WERI-Rb-1 (cell line): Measurements from ENCODE around the gene ZNF134.
A peak's percentile ranks its signal among the peaks of the same experiment; 100 is the strongest.

ENCODE experiments used
- DNase-seq: peaks from one replicate; pipeline ENCODE4 v3.0.0-alpha.2; 2020
- H3K27ac ChIP-seq: fragments of 250-450 bp; sonication (Bioruptor Pico); 2 replicates; pipeline ENCODE4 v1.5.1; 2020; ENCODE audit warnings: mild to moderate bottlenecking, moderate library complexity
- H3K27me3 ChIP-seq: fragments of 250-450 bp; sonication (Bioruptor Pico); 2 replicates; pipeline ENCODE4 v1.5.1; 2021; ENCODE audit warnings: mild to moderate bottlenecking, low read depth, moderate library complexity; ENCODE audit not compliant: insufficient read depth, severe bottlenecking
- H3K36me3 ChIP-seq: fragments of 250-450 bp; sonication (Bioruptor Pico); 2 replicates; pipeline ENCODE4 v1.5.1; 2020; ENCODE audit warnings: mild to moderate bottlenecking, moderate library complexity
- H3K4me3 ChIP-seq: 2 replicates; pipeline ENCODE4 v1.5.1; 2011; ENCODE audit warnings: low read depth, mild to moderate bottlenecking, control low read depth, low read length
- H3K9me3 ChIP-seq: fragments of 250-450 bp; sonication (Bioruptor Pico); 2 replicates; pipeline ENCODE4 v1.5.1; 2021; ENCODE audit warnings: mild to moderate bottlenecking, moderate library complexity; ENCODE audit not compliant: severe bottlenecking
- TF ChIP-seq, protein P1 (sequence below): IDR thresholded peaks from 2 replicates; pipeline ENCODE4 v1.5.1; 2011; ENCODE audit warnings: low read depth, mild to moderate bottlenecking, control low read depth, inconsistent platforms, low read length

ZNF134 gene

DNA sequence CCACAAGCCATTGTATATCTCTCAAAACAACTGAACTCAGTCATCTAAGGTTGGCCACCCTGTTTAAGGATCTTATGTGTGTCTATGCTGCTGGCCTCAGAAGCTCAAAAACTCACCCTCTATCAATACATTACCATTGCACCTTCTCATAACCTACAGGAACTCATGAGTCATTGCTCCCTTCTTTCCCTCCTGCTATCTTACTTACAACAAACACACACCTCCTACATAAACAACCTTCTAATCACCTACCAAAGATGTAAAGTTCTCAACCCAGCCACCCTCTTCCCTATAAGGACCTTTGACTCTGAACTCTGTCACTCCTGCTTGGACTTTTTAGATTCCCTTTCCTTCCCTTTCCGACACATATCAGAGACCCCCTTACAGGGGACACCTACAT, 41.4 kb downstream of the ZNF134 start:
- no peaks in the 10 kb centered on the region for H3K27me3 ChIP-seq
- no peaks in the 10 kb centered on the region for H3K9me3 ChIP-seq
- TF ChIP-seq, protein P1, sequence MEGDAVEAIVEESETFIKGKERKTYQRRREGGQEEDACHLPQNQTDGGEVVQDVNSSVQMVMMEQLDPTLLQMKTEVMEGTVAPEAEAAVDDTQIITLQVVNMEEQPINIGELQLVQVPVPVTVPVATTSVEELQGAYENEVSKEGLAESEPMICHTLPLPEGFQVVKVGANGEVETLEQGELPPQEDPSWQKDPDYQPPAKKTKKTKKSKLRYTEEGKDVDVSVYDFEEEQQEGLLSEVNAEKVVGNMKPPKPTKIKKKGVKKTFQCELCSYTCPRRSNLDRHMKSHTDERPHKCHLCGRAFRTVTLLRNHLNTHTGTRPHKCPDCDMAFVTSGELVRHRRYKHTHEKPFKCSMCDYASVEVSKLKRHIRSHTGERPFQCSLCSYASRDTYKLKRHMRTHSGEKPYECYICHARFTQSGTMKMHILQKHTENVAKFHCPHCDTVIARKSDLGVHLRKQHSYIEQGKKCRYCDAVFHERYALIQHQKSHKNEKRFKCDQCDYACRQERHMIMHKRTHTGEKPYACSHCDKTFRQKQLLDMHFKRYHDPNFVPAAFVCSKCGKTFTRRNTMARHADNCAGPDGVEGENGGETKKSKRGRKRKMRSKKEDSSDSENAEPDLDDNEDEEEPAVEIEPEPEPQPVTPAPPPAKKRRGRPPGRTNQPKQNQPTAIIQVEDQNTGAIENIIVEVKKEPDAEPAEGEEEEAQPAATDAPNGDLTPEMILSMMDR, result no peak
- DNase-seq, result no peak
- no peaks in the 10 kb centered on the region for H3K36me3 ChIP-seq
- no peak overlapping the region for H3K27ac ChIP-seq
- H3K4me3 ChIP-seq, result no peak overlapping the region

DNA sequence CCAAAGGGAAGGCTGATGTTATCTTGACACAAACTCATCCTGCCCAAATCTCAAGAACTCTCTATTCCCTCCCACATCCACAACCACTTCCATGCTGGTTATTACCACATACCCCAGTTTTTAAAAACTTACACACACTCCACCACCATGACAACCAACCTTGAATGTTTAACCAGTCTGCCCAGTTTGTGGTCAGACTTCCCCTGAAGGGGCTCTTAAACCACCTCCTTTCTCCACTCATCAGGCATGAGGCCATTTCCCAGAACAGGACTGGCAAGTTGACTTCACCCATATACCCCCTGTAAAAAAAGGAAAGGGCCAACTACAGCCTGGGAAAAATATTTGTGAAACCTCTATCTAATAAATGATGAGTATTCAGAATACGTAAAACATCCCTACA, 42.3 kb downstream of the ZNF134 start:
- DNase-seq, result no peak
- Histone ChIP-seq H3K4me3 (no peak overlapping the region), H3K27ac (no peak overlapping the region)

DNA sequence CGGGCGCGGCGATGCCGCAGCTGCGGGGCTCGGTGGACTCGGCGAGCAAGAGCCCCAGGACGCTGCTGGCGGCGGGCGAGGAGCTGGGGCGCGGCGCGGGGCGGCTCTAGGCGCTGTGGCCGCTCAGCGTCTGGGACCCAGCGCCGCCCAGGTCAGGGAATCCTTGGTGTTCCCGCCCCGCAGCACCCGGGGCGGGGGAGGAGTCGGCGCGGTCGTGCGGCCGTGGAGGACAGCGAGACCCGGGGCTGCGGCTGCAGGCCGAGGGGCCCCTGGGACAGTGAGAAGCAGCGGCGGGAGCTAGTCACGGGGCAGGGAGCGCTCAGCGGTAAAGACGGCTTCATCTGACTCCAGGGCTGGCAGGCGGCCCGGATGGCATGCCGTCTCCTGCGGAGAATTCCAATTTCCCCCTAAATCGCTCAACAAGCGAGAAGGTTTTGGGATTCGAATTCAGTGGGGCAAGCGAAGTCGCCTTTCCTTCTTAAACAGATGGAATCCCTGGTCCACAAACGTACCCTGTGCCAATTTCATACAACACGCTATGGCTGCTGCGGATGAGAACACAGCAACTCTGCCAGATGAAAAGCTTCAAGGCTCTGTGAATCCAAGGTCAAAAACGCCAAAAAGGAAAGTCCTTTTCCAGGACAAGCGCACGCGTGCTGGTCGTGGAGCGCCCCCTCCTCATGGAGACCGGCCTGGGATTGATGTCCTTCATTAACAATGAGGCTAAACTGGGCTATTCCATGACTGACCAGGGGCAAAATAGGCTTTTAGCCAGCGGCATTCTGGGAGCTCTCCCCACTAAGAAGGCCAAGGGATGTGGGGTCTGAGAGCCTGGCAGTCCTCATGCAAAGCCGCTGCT, 50.5 kb downstream of the ZNF134 start:
- H3K36me3 ChIP-seq, result no peaks in the 10 kb centered on the region
- peak; percentile 77 for DNase-seq
- H3K27ac ChIP-seq, result peak overlapping the region; percentile 53
- H3K27me3 ChIP-seq, result no peaks in the 10 kb centered on the region
- H3K9me3 ChIP-seq, result no peaks in the 10 kb centered on the region
- TF ChIP-seq, protein P1, result no peak
- H3K4me3 ChIP-seq, result peak overlapping the region; percentile 50

More for the DNA sequence above, 42.3 kb downstream of the ZNF134 start:
- TF ChIP-seq, protein P1, result no peak
- Histone ChIP-seq H3K9me3 (no peaks in the 10 kb centered on the region), H3K36me3 (no peaks in the 10 kb centered on the region), H3K27me3 (no peaks in the 10 kb centered on the region)

DNA sequence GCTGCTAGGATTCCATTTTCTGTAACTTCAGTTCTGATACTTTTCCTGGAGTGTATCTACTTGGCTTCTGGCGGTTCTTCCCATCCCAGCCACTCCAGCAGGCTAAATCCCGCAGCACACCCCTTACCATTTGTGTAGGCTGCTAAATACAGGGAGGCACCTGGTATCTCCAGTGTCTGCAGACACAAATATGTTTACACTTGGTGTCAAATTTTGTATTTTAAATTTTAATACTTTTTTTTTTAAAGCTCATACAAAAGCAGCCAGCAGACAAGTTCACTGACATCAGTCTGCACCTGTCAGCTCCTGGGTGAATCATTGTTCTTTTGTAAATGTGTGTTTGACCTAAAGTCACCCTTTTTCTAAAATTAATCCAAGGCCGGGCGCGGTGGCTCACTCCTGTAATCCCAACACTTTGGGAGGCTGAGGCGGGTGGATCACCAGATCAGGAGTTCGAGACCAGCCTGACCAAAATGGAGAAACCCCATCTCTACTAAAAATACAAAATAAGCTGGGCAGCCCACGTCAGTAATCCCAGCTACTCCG, 51.3 kb downstream of the ZNF134 start:
- Histone ChIP-seq H3K9me3 (no peaks in the 10 kb centered on the region), H3K4me3 (no peak overlapping the region; the same call in 1 of the 2 replicates), H3K27ac (no peak overlapping the region), H3K36me3 (no peaks in the 10 kb centered on the region), H3K27me3 (peaks cover 4% of the 10 kb centered on the region)
- TF ChIP-seq, protein P1, result no peak
- DNase-seq, result no peak

DNA sequence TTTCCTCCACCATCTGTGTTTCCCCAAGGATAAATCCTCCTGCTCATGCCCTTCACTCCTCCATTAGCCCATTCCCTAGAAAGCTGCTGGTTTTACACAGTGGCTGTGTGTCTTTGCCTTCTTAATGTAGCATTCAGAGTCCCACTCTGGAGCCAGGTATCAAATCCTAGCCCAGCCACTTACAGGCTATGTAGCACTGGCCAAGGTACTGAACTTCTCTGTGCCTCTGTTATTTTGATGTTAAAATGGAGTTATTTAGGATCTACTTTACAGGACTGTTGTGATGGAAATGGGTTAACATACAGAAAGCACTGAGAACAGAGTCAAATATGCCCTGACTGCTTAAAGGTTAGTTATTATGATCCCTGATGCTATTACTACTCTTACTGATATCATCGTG, 53.2 kb downstream of the ZNF134 start:
- Histone ChIP-seq H3K9me3 (no peaks in the 10 kb centered on the region), H3K4me3 (no peak overlapping the region), H3K27me3 (peaks cover 4% of the 10 kb centered on the region), H3K36me3 (no peaks in the 10 kb centered on the region), H3K27ac (no peak overlapping the region)
- no peak for DNase-seq
- TF ChIP-seq, protein P1, result no peak
